Posterior vena cava (tissue), 2 donors: ENCODE results near the gene NPAT. TPM values are rescaled to one million over a fixed set of nuclear protein-coding genes. Genes with fewer than 3 reads are reported as not detected.

Experiments
- DNase-seq: peaks from one replicate; pipeline ENCODE4 v3.0.0-alpha.2; 2020; ENCODE audit warnings: low spot score
- intact Hi-C, 2 donors: fragments of 100-400 bp; cut with DNase I; formaldehyde crosslinking; loops; one replicate each; pipeline versions ENCODE4 v1.14.1 to v1.14.2; 2022 to 2023
- total RNA-seq, 2 donors: library from RNA; stranded (reverse); fragmentation: NEBNext Ultra II Directional; extraction: Animal tissue kit (Norgen Biotek cat#: 25700); gene quantifications; one replicate each; pipeline ENCODE4 v1.2.1, GENCODE V29; 2021
- donor health status: DM: yes; HTN: yes; CAD: no.
- donor health status: DM: yes; HTN: yes; CAD: no.

Gene NPAT
- total RNA-seq, 2 donors from 2014 or later = 11.2 to 12.3 TPM

GRCh38 chr11:108221911-108222573 is 396 bp downstream of the NPAT start:
- peak; percentile 82 for DNase-seq
- intact Hi-C loops = loop anchor here in 1 of 2 donors (5.0 kb wide), 1 partner anchor 105 kb away; no protein-coding TSS in a partner anchor

- intact Hi-C loops = loop anchor here in 1 of 2 donors (5.0 kb wide), 1 partner anchor 104 kb away; no protein-coding TSS in a partner anchor
- no peak for DNase-seq
Observed at GRCh38 chr11:108221371-108221770, 1.1 kb downstream of the NPAT start.

- intact Hi-C loops = loop anchor here in 1 of 2 donors (5.0 kb wide), 1 partner anchor 104 kb away; no protein-coding TSS in a partner anchor
- no peak for DNase-seq
Observed at GRCh38 chr11:108220721-108221336, 1.6 kb downstream of the NPAT start.

- no peak for DNase-seq
- intact Hi-C loops = no loop called here
Observed at GRCh38 chr11:108218912-108219783, 3.3 kb downstream of the NPAT start.

GRCh38 chr11:108218455-108218854 is 4.0 kb downstream of the NPAT start:
- DNase-seq = no peak
- intact Hi-C loops = no loop called here

- intact Hi-C loops = no loop called here
Observed at GRCh38 chr11:108216988-108217387, 5.5 kb downstream of the NPAT start.

GRCh38 chr11:108213784-108214183 is 8.7 kb downstream of the NPAT start:
- intact Hi-C loops = no loop called here

More at GRCh38 chr11:108216988-108217387, 5.5 kb downstream of the NPAT start:
- DNase-seq = no peak

GRCh38 chr11:108210441-108210840 is 12.0 kb downstream of the NPAT start:
- intact Hi-C loops = no loop called here
- no peak for DNase-seq

More at GRCh38 chr11:108213784-108214183, 8.7 kb downstream of the NPAT start:
- DNase-seq = no peak

GRCh38 chr11:108207683-108208060 is 14.8 kb downstream of the NPAT start:
- no peak for DNase-seq
- intact Hi-C loops = no loop called here

- DNase-seq = no peak
- intact Hi-C loops = no loop called here
Observed at GRCh38 chr11:108206969-108207682, 15.3 kb downstream of the NPAT start.

- intact Hi-C loops = no loop called here
- DNase-seq = peak; percentile 81
Observed at GRCh38 chr11:108206171-108206570, 16.3 kb downstream of the NPAT start.

GRCh38 chr11:108204929-108205499 is 17.4 kb downstream of the NPAT start:
- no peak for DNase-seq
- intact Hi-C loops = no loop called here

- DNase-seq = no peak
- intact Hi-C loops = no loop called here
Observed at GRCh38 chr11:108204376-108204775, 18.1 kb downstream of the NPAT start.

- no peak for DNase-seq
- intact Hi-C loops = no loop called here
Observed at GRCh38 chr11:108203075-108203474, 19.4 kb downstream of the NPAT start.

- intact Hi-C loops = no loop called here
- no peak for DNase-seq
Observed at GRCh38 chr11:108199446-108200321, 22.8 kb downstream of the NPAT start.

GRCh38 chr11:108198833-108199232 is 23.6 kb downstream of the NPAT start:
- intact Hi-C loops = no loop called here
- no peak for DNase-seq

GRCh38 chr11:108197351-108197750 is 25.1 kb downstream of the NPAT start:
- DNase-seq = no peak
- intact Hi-C loops = no loop called here

GRCh38 chr11:108196901-108197300 is 25.5 kb downstream of the NPAT start:
- DNase-seq = no peak
- intact Hi-C loops = no loop called here
